NOMO-1 (cell line): Measurements from ENCODE around the gene PCLO.

Experiments
- DNase-seq, 2 experiments: peaks; one replicate each; lab custom pipeline; 2025; ENCODE audit not compliant: unreplicated experiment in 2 of 2; lab: John Stamatoyannopoulos, UW

The PCLO gene

GRCh38 chr7:83162402-83163256 lies at the start of gene PCLO:
Gene PCLO (minus strand): TSS chr7:83162884. CDS start chr7:83162592, 292 bp downstream.
- peak; percentile 99 to 100 for DNase-seq

DNA sequence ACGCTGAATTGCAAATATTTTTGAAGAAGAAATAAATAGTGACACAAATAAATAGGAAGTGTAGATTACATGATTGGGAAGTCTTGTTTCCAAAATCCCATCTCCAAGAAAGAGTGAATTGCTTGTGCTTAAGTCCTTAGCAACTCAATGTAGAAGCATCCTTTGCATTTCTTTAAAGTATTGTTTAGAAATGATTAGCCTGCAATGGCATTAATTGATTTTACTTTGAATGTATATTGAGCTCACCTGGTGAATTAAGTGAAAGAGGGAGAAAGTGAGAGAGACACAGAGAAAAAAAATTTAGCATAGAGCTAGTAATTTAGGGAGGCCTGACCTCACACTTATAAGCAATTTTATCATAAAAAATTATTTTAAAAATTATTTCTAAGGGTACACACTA lies 49.0 kb upstream of the PCLO start:
- DNase-seq = no peak

GRCh38 chr7:83210479-83210878 lies 47.8 kb upstream of the PCLO start:
- no peak for DNase-seq

- DNase-seq = no peak
Observed at GRCh38 chr7:83204715-83205114, 42.0 kb upstream of the PCLO start.

DNA sequence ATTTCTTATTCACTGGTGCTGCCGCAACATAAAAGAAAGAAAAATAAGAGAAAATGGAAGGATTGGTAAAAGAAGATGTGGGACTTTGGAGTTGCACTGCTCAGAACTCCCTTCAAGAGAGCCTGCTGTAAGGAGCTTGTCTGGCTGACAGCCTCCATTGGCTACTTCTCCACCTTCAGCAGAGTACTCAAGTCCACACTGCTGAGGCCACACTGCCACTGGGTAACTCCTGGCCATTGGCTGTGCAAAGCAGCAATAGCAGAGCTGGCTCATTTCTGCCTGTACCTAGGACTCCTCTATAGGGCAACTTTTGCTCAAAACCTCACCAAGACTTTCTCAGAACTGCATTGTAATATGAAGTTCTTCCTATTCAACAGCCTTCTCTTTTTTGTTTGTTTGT lies 38.7 kb upstream of the PCLO start:
- no peak for DNase-seq

GRCh38 chr7:83190659-83191389 lies 28.1 kb upstream of the PCLO start:
- DNase-seq = no peak

GRCh38 chr7:83178796-83179195 lies 16.1 kb upstream of the PCLO start:
- no peak for DNase-seq

GRCh38 chr7:83178066-83178465 lies 15.4 kb upstream of the PCLO start:
- no peak for DNase-seq

DNA sequence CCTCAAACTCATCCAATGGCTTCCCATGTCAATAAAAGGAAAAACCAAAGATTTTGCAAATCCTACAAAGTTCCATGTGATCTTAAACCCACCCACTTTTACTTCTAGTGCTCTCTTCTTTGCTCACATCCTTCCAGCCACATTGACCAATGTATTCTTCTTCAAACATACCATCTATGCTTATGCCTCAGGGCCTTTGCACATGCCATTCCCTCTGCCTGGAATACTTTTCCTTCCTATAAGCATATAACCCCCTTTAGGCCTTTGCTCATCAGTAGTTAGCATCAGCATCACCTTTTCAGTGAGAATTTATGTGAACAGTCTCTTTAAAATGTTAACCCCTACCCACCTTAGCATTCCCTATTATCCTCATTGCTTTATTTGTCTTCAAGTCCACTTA lies 11.0 kb upstream of the PCLO start:
- DNase-seq = no peak

GRCh38 chr7:83166781-83167180 lies 4.1 kb upstream of the PCLO start:
- no peak for DNase-seq

- DNase-seq = no peak
Observed at GRCh38 chr7:83161899-83162401, 734 bp downstream of the PCLO start.

DNA sequence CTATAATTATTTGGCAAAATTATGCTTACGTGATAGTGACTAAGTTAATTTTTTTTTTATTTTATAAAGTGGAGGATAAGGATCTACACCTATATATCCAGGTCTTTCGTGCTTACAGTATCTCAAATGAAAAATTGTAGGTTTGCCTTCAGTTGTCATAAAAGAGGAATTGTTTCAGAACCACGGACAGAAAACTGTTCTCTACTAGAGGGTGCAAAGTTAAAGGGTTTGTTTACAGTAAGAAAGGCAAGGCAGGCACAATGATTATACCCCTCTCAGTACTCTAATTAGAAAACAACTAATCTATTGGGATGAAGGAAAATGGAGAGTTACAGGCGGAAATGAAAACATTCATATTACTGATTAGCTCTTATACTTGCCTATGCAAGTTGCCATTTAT lies 1.5 kb downstream of the PCLO start:
- DNase-seq = peak in 1 of 2 experiments; percentile 53

DNA sequence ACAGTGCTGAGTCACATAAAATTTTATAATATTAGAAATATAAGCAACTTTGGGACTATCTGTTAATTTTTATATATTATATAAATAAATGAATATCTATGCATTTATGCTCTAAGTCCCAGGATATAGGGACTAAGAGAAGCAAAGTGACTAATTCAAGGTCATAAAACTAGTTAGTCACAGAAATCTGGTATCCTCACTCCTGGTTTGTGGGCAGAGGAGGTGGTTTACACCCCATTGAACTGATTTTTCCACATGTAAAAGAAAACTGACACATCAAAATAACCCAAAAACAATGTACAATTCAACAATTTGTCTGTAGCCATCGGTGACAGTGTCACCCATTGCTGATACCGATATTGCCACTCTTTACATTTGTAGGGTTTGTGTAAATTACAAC lies 3.0 kb downstream of the PCLO start:
- DNase-seq = no peak

GRCh38 chr7:83156006-83156405 lies 6.7 kb downstream of the PCLO start:
- no peak for DNase-seq

- DNase-seq = no peak
Observed at GRCh38 chr7:83155407-83155806, 7.3 kb downstream of the PCLO start.

DNA sequence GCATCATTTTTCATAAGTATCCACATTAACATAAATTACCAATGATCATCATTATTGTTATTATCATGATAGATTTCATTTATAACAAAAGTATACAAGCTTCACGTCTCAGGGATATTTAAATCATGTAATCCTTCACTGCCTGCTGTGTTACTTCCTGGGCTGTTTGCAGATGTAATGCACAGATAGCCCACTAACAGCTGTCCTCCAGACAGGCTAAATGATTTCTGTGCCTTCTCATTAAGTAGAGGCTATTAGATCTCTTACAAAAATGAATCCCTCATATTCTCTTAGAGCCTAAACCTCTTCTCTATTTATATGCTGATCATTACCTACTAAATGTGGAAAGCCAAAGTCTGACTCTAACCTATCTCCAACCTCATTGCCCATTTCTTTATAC lies 9.3 kb downstream of the PCLO start:
- DNase-seq = no peak

DNA sequence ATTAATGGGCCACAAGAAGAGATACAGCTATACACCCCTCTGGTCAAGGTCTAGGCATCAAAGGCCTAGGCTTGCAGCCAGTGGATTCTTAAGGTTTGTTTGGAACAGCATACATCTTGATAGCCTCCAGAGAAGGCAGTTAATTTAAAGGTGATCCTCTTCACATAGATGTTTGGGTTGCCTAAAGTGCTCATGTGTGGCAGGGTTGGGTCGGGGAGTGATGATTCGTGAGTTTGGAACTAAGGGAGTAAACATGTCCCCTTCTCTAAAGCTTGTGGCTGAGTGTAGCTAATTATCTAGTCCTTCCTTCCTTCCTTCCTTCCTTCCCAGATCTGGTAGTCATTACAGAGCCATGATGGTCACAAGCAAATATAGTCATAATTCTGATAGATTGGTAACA lies 12.4 kb downstream of the PCLO start:
- no peak for DNase-seq

DNA sequence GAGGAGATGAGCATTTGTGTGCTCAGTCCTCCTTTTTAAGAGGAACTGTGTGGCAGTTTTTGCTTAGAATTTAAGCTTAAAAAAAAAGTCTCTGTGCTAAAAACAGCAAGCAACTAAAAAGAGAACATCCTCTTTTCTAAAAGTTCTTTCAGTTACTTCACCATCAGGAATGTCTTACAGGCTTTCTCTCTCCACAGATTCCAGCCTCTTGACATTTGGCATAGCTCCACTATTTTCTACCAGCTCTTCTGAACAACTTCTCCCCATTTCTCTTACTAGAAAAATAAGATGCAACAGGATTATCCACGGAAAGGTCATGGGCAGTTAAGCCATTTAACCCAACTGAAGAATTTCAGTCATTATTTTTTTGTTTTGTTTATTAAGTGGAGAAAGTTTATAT lies 13.2 kb downstream of the PCLO start:
- peak; percentile 58 to 81 for DNase-seq

DNA sequence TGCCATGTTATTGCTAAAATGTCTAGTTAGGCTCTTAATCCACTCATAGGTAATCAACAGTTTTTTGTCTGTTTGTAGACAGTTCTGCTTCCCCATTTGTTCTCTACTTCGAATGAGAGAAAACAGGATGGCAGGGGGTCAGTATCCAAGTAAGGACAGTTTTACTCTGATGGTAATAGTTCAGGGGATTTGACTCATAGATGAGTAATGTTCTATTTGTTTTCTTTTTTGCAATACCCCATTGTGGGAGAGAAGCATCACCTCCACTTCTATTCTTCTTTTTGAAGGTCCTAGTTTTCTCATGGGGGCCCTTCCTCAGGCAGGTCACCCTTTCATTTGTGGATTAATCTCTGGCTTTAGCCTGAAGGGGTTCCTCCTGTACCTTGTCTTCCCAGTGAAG lies 13.9 kb downstream of the PCLO start:
- peak; percentile 32 to 77 for DNase-seq

GRCh38 chr7:83143107-83143506 lies 19.6 kb downstream of the PCLO start:
- DNase-seq = no peak

DNA sequence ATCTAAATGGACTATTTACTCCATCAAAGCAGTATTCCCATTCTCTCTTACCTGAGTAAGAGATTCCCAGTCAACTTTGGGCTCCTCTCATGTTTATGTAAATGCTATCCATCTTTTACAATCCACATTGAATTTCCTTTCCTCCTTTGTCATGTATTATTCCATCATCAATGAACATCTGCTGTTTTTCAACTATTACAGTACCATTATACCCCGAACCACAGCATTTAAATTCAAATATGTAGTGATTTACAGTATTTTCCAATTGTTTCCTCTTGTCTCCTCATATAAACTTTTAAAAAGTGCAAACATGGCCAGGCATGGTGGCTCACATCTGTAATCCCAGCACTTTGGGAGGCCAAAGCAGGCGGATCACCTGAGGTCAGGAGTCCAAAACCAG lies 20.3 kb downstream of the PCLO start:
- DNase-seq = no peak

DNA sequence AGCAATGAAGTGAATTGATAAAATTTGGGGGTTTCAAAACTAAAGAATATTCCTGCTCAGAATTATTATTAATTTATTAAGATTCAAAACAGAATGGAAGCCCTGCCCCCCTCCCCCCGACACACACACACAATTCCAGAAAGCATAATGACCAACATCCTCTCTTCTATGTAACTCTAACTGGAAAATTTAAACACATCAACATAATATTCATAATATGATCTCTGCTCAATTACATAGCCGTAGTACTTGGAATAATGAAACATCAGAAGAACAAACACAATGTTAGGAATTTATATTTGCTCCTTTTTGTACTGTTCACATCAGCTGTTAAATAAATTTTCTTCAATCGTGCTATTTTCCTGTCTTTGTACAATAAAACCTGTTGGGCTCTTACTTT lies 20.8 kb downstream of the PCLO start:
- no peak for DNase-seq
